H9 (cell line): ENCODE data around the gene TMEM167B. TPM values are rescaled to one million over a fixed set of nuclear protein-coding genes. Genes with fewer than 3 reads are reported as not detected.

ENCODE experiments used
- DNase-seq: peaks from one replicate; pipeline ENCODE4 v3.0.0-alpha.2; 2017
- H2AFZ ChIP-seq: one replicate; pipeline ENCODE4 v1.6.1; 2013; ENCODE audit warnings: mild to moderate bottlenecking, low read length, control low read depth, moderate library complexity
- H2AK5ac ChIP-seq: 2 replicates; pipeline ENCODE4 v1.6.1; 2013; ENCODE audit warnings: low read length, control low read depth, mixed read lengths; ENCODE audit not compliant: insufficient read length
- H2BK120ac ChIP-seq: one replicate; pipeline ENCODE4 v1.6.1; 2013; ENCODE audit warnings: low read depth, mild to moderate bottlenecking, low read length, control low read depth, inconsistent platforms; ENCODE audit not compliant: poor library complexity, severe bottlenecking
- H2BK12ac ChIP-seq: 2 replicates; pipeline ENCODE4 v1.6.1; 2013; ENCODE audit warnings: low read length, control low read depth, mixed read lengths, low read depth; ENCODE audit not compliant: insufficient read length
- H2BK15ac ChIP-seq: 2 replicates; pipeline ENCODE4 v1.6.1; 2013; ENCODE audit warnings: low read depth, low read length, control low read depth
- H2BK20ac ChIP-seq: one replicate; pipeline ENCODE4 v1.6.1; 2013; ENCODE audit warnings: low read depth, mild to moderate bottlenecking, low read length, control low read depth, inconsistent platforms; ENCODE audit not compliant: poor library complexity, severe bottlenecking
- H2BK5ac ChIP-seq: 2 replicates; pipeline ENCODE4 v1.6.1; 2013; ENCODE audit warnings: low read length, control low read depth, mixed read lengths; ENCODE audit not compliant: insufficient read length
- H3K14ac ChIP-seq: 2 replicates; pipeline ENCODE4 v1.6.1; 2013; ENCODE audit warnings: low read length, control low read depth; ENCODE audit not compliant: insufficient read depth
- H3K18ac ChIP-seq: 2 replicates; pipeline ENCODE4 v1.6.1; 2013; ENCODE audit warnings: low read depth, mild to moderate bottlenecking, mixed read lengths, low read length, control low read depth; ENCODE audit not compliant: insufficient read length
- H3K23ac ChIP-seq: 2 replicates; pipeline ENCODE4 v1.6.1; 2013; ENCODE audit warnings: low read length, control low read depth, mixed read lengths, low read depth; ENCODE audit not compliant: insufficient read length
- H3K23me2 ChIP-seq: 2 replicates; pipeline ENCODE4 v1.6.1; 2013; ENCODE audit warnings: low read depth, mild to moderate bottlenecking, mixed read lengths, low read length, control low read depth; ENCODE audit not compliant: insufficient read length, poor library complexity, severe bottlenecking
- H3K27ac ChIP-seq: 2 replicates; pipeline ENCODE4 v1.5.1; 2013; ENCODE audit warnings: low read length, control low read depth, mixed read lengths, low read depth; ENCODE audit not compliant: insufficient read length
- H3K27me3 ChIP-seq: 2 replicates; pipeline ENCODE4 v1.6.1; 2013; ENCODE audit warnings: low read length, control low read depth, inconsistent platforms; ENCODE audit not compliant: insufficient read depth
- H3K4ac ChIP-seq: 2 replicates; pipeline ENCODE4 v1.6.1; 2013; ENCODE audit warnings: low read depth, mild to moderate bottlenecking, control low read depth, inconsistent platforms, low read length, moderate library complexity
- H3K4me1 ChIP-seq: 2 replicates; pipeline ENCODE4 v1.6.1; 2013; ENCODE audit warnings: low read length, control low read depth, inconsistent platforms; ENCODE audit not compliant: insufficient read depth
- H3K4me2 ChIP-seq: 2 replicates; pipeline ENCODE4 v1.6.1; 2013; ENCODE audit warnings: low read length, control low read depth, mixed read lengths; ENCODE audit not compliant: insufficient read length, insufficient read depth
- H3K56ac ChIP-seq: 2 replicates; pipeline ENCODE4 v1.6.1; 2013; ENCODE audit warnings: low read depth, mild to moderate bottlenecking, mixed read lengths, low read length, control low read depth; ENCODE audit not compliant: insufficient read length
- H3K79me1 ChIP-seq: 2 replicates; pipeline ENCODE4 v1.6.1; 2013; ENCODE audit warnings: low read depth, mild to moderate bottlenecking, moderate library complexity, low read length, control low read depth, inconsistent platforms; ENCODE audit not compliant: insufficient read depth, poor library complexity, severe bottlenecking
- H3K79me2 ChIP-seq: 2 replicates; pipeline ENCODE4 v1.6.1; 2013; ENCODE audit warnings: low read length, control low read depth, inconsistent platforms; ENCODE audit not compliant: insufficient read depth
- H3K9ac ChIP-seq: 2 replicates; pipeline ENCODE4 v1.6.1; 2013; ENCODE audit warnings: low read length, control low read depth, mixed read lengths; ENCODE audit not compliant: insufficient read length; ENCODE audit errors: extremely low read depth
- H3K9me3 ChIP-seq: one replicate; pipeline ENCODE4 v1.6.1; 2013; ENCODE audit warnings: low read depth, low read length, inconsistent platforms; ENCODE audit not compliant: control insufficient read depth
- H3T11ph ChIP-seq: one replicate; pipeline ENCODE4 v1.6.1; 2013; ENCODE audit warnings: mild to moderate bottlenecking, low read length, control low read depth, inconsistent platforms
- H4K20me1 ChIP-seq: one replicate; pipeline ENCODE4 v1.6.1; 2013; ENCODE audit not compliant: control insufficient read depth, insufficient read length, insufficient read depth
- H4K5ac ChIP-seq: 2 replicates; pipeline ENCODE4 v1.6.1; 2013; ENCODE audit warnings: low read depth, mild to moderate bottlenecking, mixed read lengths, low read length, control low read depth; ENCODE audit not compliant: insufficient read length
- H4K8ac ChIP-seq: replicated peaks from 2 replicates; pipeline ENCODE4 v1.6.1; 2013; ENCODE audit warnings: low read length, control low read depth, mixed read lengths, low read depth; ENCODE audit not compliant: insufficient read length
- H4K91ac ChIP-seq: 2 replicates; pipeline ENCODE4 v1.6.1; 2013; ENCODE audit warnings: low read depth, mild to moderate bottlenecking, moderate library complexity, mixed read lengths, low read length, control low read depth; ENCODE audit not compliant: insufficient read length
- H3K27ac Mint-ChIP-seq, 3 experiments: 2 replicates in 2 of 3; 3 replicates in 1 of 3; pipeline ENCODE4 v1.8.0; 2020 to 2021; ENCODE audit warnings: mixed read lengths in 3 of 3, mild to moderate bottlenecking in 1 of 3, moderate library complexity in 1 of 3
- H3K27me3 Mint-ChIP-seq: 2 replicates; pipeline ENCODE4 v1.8.0; 2021; ENCODE audit warnings: low read depth, mild to moderate bottlenecking, moderate library complexity, mixed read lengths
- H3K36me3 Mint-ChIP-seq, 3 experiments: 2 replicates in 2 of 3; 3 replicates in 1 of 3; pipeline ENCODE4 v1.8.0; 2020 to 2021; ENCODE audit warnings: low read depth in 3 of 3, mixed read lengths in 3 of 3; ENCODE audit not compliant: insufficient read depth in 1 of 3
- H3K4me1 Mint-ChIP-seq, 2 experiments: 2 replicates each; pipeline ENCODE4 v1.8.0; 2020; ENCODE audit warnings: mixed read lengths in 2 of 2
- H3K4me3 Mint-ChIP-seq, 2 experiments: 2 replicates in 1 of 2; 3 replicates in 1 of 2; pipeline ENCODE4 v1.8.0; 2020 to 2021; ENCODE audit warnings: mild to moderate bottlenecking in 2 of 2, mixed read lengths in 2 of 2, moderate library complexity in 1 of 2
- H3K9me3 Mint-ChIP-seq, 2 experiments: 2 replicates in 1 of 2; 3 replicates in 1 of 2; pipeline ENCODE4 v1.8.0; 2020; ENCODE audit warnings: mild to moderate bottlenecking in 2 of 2, mixed read lengths in 2 of 2, moderate library complexity in 1 of 2
- WGBS: extraction: QIAGEN DNeasy Blood & Tissue Kit; methylation state at CpG from one replicate; pipeline ENCODE4 v1.1.7; 2013; ENCODE audit warnings: missing lambda C conversion rate, low lambda C conversion rate, mixed read lengths; ENCODE audit not compliant: insufficient read length; ENCODE audit errors: extremely low coverage; 5-methylcytosine and 5-hydroxymethylcytosine counted together
- total RNA-seq: library from RNA; stranded (reverse); gene quantifications from 2 replicates; pipeline ENCODE4 v1.2.1, GENCODE V29; 2021
- TF ChIP-seq, protein P1 (sequence below): fragments of 200-600 bp; sonication (generic); conservative IDR thresholded peaks from 3 replicates; pipeline ENCODE4 v1.8.0; 2021; ENCODE audit warnings: antibody characterized with exemption, mild to moderate bottlenecking

Gene TMEM167B
- total RNA-seq, 1 experiment from 2014 or later = 13.9 TPM

DNA sequence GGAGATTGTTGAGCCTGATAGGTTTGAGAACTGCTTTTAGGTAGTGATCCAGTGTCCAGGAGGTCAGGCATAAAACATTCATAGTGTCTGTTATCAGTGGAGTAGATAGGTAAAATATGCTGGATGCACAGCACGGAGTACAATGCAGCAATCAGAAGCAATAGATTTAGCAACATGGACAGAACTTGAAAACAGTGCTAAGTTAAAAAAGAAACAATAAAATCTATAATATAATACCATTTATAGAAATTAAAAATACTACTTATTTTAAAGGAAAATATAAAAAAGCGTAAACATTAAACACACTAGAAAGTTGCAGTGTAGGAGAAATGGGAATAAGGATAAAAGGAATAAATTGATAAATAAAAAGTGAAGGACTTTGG lies 11.3 kb upstream of the TMEM167B start:
- Mint-ChIP-seq H3K9me3 (peaks cover 0 to 5% of the 10 kb centered on the region in 2 experiments; a peak in 2 of 5 replicates), H3K4me3 (no peak overlapping the region)
- no peak overlapping the region for H3K9ac ChIP-seq

More for the DNA sequence above, 11.3 kb upstream of the TMEM167B start:
- H3T11ph ChIP-seq = no peak overlapping the region
- H4K20me1 ChIP-seq = no peaks in the 10 kb centered on the region
- no peak overlapping the region for H3K27ac ChIP-seq
- H3K4ac ChIP-seq = no peak overlapping the region
- H3K9me3 ChIP-seq = no peaks in the 10 kb centered on the region
- no peaks in the 10 kb centered on the region for H3K27me3 ChIP-seq
- peak overlapping the region in 2 of 3 experiments; percentile 64 to 65; a peak in 2 of 7 replicates for H3K27ac Mint-ChIP-seq
- TF ChIP-seq, protein P1, sequence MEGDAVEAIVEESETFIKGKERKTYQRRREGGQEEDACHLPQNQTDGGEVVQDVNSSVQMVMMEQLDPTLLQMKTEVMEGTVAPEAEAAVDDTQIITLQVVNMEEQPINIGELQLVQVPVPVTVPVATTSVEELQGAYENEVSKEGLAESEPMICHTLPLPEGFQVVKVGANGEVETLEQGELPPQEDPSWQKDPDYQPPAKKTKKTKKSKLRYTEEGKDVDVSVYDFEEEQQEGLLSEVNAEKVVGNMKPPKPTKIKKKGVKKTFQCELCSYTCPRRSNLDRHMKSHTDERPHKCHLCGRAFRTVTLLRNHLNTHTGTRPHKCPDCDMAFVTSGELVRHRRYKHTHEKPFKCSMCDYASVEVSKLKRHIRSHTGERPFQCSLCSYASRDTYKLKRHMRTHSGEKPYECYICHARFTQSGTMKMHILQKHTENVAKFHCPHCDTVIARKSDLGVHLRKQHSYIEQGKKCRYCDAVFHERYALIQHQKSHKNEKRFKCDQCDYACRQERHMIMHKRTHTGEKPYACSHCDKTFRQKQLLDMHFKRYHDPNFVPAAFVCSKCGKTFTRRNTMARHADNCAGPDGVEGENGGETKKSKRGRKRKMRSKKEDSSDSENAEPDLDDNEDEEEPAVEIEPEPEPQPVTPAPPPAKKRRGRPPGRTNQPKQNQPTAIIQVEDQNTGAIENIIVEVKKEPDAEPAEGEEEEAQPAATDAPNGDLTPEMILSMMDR = no peak
- peaks cover 7 to 12% (median 8%) of the 10 kb centered on the region in 3 experiments for H3K36me3 Mint-ChIP-seq
- H2AK5ac ChIP-seq = no peak overlapping the region
- peaks cover 2% of the 10 kb centered on the region; the same call in 1 of the 2 replicates for H3K79me2 ChIP-seq
- H2BK5ac ChIP-seq = no peak overlapping the region
- H2BK12ac ChIP-seq = no peak overlapping the region
- no peak overlapping the region for H4K5ac ChIP-seq
- no peak overlapping the region for H2BK120ac ChIP-seq
- H2BK20ac ChIP-seq = no peak overlapping the region
- no peaks in the 10 kb centered on the region for H3K27me3 Mint-ChIP-seq
- no peak overlapping the region for H2BK15ac ChIP-seq
- H3K23me2 ChIP-seq = no peaks in the 10 kb centered on the region
- no peak for DNase-seq
- H3K18ac ChIP-seq = no peak overlapping the region
- H4K8ac ChIP-seq = no peak overlapping the region
- no peaks in the 10 kb centered on the region for H3K79me1 ChIP-seq
- no CpG with 5 or more reads among the region's 2 CpGs for WGBS
- no peak overlapping the region for H4K91ac ChIP-seq
- peaks cover 25 to 31% of the 10 kb centered on the region in 2 experiments for H3K4me1 Mint-ChIP-seq
- H3K4me1 ChIP-seq = peaks cover 2% of the 10 kb centered on the region; the same call in 1 of the 2 replicates
- H3K56ac ChIP-seq = no peak overlapping the region
- H3K4me2 ChIP-seq = no peak overlapping the region
- H2AFZ ChIP-seq = no peak overlapping the region
- H3K14ac ChIP-seq = no peak overlapping the region
- no peak overlapping the region for H3K23ac ChIP-seq
